Stimulated activated naive CD8-positive, alpha-beta T cell treated with anti-CD3 and anti-CD28 coated beads, Interleukin-15, Interleukin-2, amounts not matched to agents 100 U/mL and 50 U/mL, for 24 hours (primary cell): ENCODE measurements around the gene GAS7.

Experiments
- ATAC-seq: fragments of 150-1000 bp; cut with Tn5 transposase; one replicate; pipeline ENCODE4 v1.10.0; 2021
- DNase-seq: peaks from one replicate; pipeline ENCODE4 v3.0.0; 2021

The GAS7 gene

DNA sequence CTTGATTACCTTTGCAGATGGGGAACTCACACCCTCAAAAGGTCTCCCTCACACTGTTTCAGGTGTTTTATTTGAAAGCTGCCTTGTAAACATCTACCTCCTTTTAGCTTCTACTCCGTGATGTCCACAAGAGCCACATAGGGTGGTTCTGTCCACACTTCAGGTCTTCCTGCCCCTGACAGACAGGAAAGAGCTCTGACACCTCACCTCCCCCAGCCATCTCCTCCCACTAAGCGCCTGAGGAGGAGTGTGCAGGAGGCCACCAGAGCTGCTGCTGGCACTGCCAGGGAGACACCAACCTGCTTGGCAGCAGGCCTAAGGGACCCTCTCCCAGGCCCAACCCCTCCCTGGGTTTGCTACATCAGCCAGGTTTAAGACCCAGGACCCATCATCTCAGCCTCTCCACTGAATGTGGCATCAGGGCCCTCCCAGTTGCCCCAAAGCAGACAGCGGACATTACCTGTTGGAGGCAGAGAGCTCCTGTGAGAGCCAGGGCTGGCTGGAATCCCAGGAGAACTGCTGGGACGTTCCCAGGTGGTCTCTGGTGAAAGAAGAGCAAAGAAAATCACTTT, 217.0 kb downstream of the GAS7 start:
- ATAC-seq (no peak), DNase-seq (no peak)

DNA sequence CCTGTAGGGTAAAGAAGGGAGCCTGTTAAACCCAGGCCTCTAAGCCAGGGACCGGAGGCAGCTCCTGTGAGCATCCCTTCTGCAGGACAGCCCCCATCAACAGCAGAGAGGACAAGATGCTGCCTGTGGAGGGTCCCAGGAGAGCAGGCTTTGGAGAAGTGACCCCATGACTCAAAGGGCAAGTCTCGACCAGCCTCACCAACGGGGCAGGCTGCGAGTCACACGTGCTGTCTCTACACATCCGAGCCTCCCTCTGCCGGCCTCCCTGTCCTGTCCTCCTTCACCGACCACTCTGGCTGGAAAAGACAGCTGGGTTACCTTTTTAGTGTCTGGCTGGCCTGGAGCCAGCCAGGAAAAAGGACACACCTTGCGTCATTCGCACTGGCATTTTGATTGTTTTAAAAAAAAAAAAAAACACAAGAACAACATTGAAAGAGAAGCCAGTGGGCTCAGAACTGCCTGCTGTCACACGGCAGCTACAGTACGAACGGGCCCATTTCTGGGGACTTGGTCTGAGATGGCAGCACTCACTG, 218.9 kb downstream of the GAS7 start:
- DNase-seq, result no peak
- no peak for ATAC-seq

DNA sequence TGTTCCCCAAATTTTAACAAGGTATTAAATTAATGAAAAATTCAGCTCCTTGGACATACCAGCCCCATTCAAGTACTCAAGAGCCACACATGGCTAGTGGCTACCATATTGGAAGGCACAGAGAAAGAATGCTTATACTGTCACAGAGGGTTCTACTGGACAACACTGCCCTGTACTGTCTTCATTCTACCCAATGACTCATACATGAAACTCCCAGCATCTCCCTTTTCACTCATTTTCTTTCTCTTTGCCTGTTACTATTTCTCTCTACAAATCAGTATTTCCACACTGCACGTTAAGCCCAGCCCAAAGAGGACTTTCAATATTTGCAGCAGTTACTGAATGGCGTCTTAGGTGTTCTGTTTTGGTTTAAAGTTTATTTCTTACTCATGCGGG, 221.2 kb downstream of the GAS7 start:
- ATAC-seq (peak; percentile 40), DNase-seq (no peak)

DNA sequence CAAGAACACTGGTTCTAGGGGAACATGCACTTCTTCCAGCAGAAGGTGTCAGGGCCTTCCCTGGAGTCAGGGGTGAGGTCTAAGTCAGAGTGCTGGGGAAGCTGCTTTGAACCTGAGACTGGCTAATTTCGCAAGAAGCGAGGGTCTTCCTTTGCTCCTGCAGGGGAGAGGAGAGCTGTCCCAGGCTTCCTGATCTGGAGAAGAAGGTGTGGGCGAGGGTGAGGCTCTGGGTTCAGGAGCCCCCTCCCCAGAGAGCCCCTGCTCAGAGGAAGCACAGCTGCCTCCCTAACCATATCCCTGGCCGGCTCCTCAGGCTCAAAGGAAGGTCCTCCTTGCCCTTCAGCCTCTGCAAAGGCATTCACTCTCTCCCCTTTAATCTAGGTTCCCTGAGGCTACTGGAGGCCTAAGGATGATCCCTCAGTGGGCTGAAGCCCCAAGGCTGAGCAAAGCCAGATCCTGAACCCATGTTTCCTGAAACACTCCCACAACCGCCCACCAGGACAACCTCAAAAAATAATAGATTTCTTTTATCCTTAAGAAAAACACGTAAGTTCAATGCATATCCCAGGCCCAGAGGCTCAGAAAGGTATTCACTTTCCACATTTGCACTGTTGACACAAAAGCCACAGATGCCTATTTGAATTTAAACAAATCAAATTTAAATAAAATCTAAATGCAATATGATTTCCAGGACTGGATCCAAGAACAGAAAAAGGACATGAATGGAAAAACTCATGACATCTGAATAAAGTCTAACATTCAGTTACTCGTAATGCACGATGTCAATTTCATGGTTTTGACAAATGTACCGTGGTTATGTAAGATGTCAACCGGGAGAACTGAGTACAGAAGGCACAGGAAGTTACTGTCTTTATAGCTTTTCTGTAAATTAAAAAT, 221.9 kb downstream of the GAS7 start:
- ATAC-seq (no peak), DNase-seq (no peak)

DNA sequence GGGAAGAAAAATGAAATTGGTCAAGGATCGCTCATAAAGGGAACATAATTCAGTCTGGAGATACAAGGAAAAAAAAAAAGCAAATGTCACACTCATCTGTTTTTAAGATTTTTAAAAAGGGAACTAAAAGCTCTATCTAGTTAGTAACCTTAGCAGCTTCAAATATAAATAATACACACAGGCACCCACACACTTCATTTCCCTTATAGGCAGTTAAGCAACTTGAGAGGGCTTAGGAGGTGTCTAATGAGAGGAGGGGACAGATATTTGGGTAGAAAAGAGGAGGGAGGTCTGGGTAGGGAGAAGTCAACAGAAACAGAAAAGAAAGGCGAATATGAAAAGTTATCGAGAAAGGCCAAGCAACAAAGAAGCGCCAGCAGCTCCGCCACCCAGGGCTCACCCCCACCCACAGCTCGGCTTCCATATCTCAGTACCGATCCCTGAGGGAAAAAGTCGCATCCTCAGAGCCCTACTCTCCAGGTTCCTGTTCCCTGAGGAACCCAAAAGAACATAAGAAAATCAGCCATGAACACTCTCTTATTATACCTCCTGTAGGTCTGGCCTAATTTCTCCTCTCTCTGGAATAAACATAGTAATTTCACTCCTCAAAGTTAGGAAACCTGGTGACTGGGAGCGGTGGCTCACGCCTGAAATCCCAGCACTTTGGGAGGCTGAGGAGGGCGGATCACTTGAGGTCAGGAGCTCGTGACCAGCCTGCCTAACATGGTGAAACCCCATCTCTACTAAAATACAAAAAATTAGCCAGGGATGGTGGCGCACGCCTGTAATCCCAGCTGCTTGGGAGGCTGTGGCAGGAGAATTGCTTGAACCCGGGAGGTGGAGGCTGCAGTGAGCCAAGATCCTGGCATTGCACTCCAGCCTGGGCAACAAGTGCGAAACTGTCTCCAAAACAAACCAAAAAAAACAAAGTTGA, 223.7 kb downstream of the GAS7 start:
- no peak for DNase-seq

GRCh38 chr17:9973669-9974447, 224.5 kb downstream of the GAS7 start:
- no peak for DNase-seq

More for the DNA sequence above, 223.7 kb downstream of the GAS7 start:
- ATAC-seq, result no peak

DNA sequence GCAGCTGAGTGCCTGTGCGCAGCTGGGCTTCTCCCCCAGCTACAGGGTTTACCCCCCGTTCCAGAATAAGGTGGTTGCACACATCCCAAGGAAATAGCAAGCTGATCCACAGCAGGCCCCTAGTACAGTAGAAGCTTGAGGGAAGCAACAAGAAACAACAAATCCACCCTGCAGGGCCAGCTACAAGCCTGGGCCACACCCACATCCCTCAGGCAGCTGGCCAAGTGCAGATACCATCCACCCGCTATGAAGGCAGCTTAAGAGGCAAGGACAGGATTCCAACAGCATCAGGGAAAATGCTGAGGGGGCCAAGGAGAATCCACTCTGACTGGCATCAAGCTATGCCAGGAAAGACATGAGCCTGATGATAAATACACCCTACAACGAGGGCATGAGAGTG, 226.4 kb downstream of the GAS7 start:
- no peak for ATAC-seq
- no peak for DNase-seq

More at GRCh38 chr17:9973669-9974447, 224.5 kb downstream of the GAS7 start:
- ATAC-seq, result no peak

DNA sequence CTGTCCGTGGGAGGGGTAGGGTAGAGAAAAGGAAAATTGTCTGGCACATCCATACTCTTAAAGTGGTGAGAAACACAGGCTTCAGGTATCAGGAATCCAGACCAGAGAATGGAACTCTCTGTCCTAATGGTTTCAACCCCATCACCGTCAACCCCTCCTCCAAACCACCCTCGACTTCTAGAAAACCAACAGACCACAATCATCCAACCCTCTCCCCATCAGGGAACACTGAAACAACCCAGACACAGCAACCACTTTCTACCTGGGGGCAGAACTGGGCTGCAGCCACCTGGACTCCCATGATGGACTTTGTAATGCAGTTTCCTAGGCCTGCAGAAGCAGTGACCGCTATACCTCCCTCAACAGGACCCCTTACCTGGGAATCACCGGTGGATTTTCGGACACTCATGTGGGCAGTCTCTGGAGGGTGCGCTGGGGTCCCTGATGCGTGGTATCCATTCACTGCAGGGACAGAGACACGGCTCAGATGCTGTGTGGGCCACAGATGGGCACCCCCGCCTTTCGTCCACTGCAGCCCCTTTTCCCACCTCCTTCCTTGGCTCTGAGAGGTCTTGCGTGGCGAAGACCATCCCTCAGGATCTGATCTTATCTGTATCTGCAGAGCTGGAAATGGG, 229.0 kb downstream of the GAS7 start:
- DNase-seq, result no peak
- ATAC-seq, result no peak

- no peak for DNase-seq
- no peak for ATAC-seq
Measured at GRCh38 chr17:9968881-9969280, 229.5 kb downstream of the GAS7 start.

- DNase-seq (no peak), ATAC-seq (no peak)
Measured at GRCh38 chr17:9968008-9968407, 230.4 kb downstream of the GAS7 start.

DNA sequence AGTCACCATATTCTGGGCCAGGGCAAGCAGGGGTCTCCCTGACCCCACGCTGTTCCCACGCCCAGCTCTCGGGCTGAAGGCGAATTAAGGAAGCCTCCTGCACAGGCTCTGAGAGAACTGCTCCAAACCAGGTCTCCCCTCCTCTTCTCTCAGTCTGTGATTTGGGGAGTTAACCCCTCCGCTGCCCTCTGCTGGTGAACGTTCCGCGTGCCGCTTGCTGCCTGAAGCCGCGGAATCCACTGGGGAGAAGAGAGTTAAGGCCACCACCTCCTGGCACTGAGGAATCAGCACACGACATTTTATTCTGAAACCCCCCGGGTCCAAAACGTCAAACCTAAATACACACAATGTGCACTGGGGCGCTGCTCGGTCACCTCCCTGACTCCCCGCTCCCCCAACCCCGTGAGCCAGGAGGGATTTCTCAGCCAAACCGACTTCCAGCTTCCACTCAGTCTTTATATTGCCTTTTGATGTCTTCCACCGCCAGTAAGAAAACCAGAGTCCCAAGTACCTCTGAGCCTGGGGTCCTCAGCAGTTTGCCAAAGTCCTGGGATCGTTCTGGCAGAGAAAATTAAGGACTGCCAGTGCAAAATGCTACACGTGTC, 238.9 kb downstream of the GAS7 start:
- ATAC-seq (no peak), DNase-seq (peak; percentile 56)

GRCh38 chr17:9958586-9959281, 239.7 kb downstream of the GAS7 start:
- DNase-seq (no peak), ATAC-seq (no peak)

DNA sequence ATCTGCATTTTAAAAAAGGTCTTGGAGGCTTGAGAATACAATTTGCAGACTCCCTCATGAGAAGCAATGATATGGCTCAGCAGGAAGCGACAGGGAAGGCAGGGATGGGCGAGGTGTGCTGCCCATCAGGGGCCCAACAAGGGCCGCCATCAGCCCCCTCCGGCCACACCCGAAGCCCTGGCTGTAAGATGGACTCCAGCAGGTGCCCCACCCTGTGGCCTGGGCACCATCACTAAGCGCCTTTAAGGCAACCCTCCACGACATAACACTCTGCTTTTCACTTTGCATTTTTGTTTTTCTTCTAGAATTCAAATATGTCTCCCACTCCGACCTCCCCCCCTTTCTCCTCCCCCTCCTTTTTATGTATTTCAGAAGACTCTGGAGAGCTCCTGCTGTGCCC, 241.2 kb downstream of the GAS7 start:
- no peak for DNase-seq
- no peak for ATAC-seq

GRCh38 chr17:9956474-9957131, 241.8 kb downstream of the GAS7 start:
- no peak for ATAC-seq
- no peak for DNase-seq

DNA sequence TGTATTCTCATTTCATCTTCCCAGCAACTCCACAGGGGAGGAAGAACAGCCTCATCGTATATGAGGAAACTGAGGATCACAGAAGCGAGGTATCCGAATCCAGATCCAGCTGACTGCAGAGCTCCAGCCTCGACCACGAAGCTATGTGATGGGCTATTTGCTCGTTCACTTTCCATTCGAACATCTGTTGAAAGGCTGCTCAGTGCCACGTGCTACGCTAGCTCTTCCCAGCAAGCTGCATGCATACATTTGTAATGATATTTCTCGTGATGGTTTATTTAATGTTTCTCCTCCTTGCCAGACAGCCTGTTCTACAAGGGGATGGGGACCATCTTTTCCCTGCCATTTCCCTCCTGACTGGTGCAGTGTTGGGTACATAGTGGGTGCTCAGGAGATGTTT, 244.9 kb downstream of the GAS7 start:
- no peak for ATAC-seq

GRCh38 chr17:9951803-9952202, 246.6 kb downstream of the GAS7 start:
- ATAC-seq, result no peak
- no peak for DNase-seq

More for the DNA sequence above, 244.9 kb downstream of the GAS7 start:
- no peak for DNase-seq

DNA sequence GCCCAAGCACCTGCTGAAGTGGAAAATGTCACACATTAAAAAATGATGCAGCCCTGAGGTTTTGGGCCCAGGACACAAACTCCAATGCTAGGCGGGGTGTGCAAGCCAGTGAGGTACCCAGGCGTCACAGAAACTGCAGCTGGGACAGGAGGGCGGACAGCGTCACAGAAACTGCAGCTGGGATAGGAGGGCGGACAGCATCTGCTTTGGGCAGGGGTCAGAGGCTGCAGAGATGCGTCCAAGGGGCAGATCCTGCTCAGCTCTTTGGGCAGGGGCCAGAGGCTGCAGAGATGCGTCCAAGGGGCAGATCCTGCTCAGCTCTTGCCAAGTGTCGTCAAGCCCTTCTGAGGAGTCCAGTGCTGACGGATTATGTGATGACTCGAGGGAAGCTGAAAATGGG, 249.5 kb downstream of the GAS7 start:
- DNase-seq (no peak), ATAC-seq (no peak)

DNA sequence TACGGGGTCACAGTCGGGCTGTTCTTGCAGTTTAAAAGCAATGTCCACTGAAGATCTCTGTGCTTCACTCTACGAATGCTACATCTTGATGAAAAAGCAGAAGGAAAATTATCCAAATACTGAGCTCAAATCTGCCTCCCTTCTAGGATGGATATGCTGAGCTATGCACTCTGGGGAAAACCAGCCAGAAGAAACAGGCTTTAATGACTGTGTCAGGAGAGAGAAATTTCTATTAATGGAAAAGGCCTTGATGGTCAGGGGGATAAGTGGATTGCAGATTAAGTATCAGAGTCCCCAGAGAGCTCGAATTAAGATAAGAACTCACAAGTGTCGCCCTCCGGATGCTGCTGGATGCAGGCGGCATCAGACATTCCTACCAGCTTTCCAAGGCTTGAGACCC, 253.7 kb downstream of the GAS7 start:
- ATAC-seq (no peak), DNase-seq (no peak)

DNA sequence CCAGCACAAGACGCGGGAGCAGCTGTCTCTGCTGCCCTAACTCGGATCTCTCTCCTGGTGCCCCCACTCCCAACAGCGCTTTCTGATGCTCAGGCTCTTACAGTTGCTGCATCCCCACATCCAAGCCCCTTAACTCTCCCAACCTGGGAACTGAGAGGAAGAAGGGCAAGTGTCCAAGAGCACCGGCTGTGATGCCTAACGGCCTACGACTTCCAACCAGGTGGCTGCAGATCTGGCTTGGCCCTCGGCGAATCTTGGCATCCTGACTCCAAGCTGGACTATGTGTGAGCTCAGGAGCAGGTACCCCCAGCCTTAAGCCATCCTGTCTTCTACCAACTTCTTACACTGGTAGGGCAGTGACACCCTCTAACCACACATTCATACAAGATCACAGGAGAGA, 255.1 kb downstream of the GAS7 start:
- no peak for DNase-seq
- ATAC-seq, result no peak

- DNase-seq (no peak), ATAC-seq (no peak)
Measured at GRCh38 chr17:9942885-9943284, 255.5 kb downstream of the GAS7 start.
